HG03565 (cell line): ENCODE data around the gene INTS1.

Experiments
- ATAC-seq: cut with Tn5 transposase; IDR thresholded peaks from one replicate; pipeline ENCODE4 v1.9.1; 2021; ENCODE audit warnings: mild to moderate bottlenecking, moderate library complexity; ENCODE audit not compliant: unreplicated experiment

INTS1 gene

DNA sequence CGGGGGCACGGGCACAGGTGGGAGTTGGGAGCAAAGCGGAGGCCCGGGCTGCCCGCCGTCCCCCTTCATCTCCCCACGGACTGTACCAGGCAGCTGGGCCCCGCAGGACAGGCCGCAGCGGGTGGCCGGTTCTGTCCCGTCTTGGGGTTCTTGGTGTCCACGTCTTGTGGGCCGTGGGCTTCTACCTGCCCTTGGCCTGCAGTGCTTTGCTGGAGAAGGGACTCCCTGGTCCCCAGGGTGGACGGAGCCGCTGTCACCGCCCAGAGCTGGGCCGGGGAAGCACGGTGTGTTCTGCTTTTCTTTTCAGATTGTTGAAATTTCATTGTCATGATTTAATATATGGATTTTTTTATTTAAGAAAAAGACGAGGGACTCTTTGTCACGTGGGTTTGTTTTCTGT lies 38.1 kb upstream of the INTS1 start:
- no peak for ATAC-seq

DNA sequence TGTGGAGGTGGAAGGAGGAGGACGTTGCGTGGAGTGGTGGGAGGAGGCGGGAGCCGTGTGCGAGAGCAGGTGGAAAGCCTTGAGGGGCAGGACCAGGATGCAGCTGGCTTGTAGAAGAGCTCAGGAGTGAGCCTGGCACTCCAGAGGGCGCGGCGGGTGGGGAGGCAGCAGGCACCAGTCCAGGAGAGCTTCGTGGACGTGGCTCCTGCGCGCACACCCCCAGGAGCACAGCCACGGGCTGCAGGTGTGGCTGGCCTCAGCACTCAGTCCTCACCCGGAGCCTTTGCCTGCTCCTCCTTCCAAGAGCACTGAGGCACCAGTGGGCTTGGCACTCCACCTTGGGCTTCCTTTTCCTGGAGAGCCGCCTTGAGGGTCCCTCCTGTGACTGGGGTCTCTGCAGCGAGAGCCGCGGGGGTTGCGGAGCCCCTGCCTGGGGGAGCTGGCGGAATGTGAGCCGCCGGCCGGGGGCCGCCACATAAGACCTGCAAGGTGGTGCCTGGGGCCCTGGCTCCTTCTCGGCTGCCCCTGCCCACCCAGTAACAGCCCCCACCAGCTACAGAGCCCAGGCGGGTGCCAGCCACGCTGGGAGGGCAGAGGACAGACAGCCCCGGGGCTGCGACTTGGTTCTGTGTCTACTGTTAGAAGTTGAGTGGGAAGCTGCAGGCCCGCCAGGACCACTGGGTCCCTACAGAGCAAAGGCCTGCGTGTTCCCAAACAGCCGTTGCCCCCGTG lies 37.4 kb upstream of the INTS1 start:
- no peak for ATAC-seq

DNA sequence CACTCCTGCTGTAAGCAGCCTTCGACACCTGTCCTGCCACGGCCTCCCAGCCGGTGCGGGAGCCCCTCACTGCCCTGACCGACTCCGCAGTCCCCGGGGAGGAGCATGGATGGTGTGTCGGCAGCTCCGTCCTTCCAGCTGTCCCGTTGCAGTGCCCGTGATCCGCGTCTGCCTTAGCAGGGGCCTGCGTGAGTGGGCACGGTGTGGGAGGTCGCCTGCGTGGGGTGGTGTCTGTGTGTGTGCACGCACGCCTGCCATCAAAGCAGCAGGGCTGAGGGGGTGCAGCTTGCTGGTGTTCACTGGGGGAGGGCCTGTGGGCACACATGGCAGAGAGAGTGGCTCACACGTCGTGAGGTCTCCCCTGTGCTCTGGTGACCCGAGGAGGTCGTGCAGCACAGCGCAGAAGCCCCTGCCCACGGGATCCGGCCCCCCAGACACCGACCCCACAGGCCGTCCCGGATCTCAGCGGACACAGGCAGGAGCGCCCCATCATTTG lies 36.6 kb upstream of the INTS1 start:
- ATAC-seq: no peak

DNA sequence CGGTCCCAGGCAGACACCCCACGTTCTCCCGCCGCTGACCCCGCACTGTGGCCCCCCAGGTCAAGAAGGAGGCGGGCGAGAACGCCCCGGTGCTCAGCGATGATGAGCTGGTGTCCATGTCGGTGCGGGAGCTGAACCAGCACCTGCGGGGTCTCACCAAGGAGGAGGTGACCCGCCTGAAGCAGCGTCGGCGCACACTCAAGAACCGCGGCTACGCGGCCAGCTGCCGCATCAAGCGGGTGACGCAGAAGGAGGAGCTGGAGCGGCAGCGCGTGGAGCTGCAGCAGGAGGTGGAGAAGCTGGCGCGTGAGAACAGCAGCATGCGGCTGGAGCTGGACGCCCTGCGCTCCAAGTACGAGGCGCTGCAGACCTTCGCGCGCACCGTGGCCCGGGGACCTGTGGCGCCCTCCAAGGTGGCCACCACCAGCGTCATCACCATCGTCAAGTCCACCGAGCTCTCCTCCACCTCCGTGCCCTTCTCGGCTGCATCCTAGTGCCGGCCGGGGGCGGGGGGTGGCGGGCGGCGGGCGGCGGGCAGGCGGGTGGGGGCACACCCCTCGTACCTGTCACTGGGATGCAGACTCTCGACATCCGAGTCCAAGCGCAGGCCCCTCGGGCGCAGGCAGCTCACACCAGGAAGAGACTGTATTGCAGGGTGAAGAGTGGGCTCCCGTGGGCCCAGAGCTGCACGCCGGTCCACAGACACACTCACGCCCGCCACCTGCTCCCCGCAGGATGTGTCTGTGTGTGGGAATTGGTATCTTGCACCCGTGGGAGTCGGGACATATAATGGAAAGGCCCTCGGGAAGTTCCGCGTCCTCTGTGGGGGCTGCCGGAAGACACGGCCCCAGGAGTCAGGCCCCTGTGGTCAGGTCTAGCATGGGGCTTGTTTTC lies 35.9 kb upstream of the INTS1 start:
- ATAC-seq: no peak

- ATAC-seq: no peak
These were observed 35.1 kb upstream of the INTS1 start for GRCh38 chr7:1539181-1539881.

DNA sequence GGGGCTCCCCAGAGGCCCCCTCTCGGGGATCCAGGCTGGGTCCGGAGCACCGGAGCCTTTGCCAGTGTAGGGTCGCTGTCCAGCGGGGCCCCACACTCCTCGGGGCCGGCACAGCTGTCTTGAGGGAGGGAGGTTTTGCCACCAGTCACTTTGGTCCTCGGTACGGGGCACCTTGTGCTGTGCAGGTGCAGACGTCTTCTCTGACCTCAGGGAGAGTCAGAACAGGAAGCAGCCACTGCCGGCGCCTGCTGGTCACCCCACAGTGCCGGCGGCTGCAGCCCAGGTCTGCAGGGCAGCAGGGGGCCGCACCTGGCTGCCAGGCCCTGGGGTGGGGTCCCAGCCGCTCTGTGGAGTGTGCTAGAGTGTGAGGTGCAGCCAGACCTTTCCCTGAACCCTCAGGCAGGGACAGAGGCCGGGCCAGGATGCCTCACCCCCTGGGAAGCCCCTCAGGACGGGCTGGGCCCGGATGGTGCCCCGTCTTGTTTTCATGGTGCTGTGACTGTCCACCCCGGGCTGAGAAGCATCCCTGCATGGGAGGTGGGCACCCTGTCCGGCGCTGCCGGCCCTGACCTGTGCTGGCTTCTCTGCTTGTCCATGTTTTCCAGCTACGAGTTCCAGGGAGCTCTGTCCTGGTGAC lies 34.5 kb upstream of the INTS1 start:
- ATAC-seq: no peak

DNA sequence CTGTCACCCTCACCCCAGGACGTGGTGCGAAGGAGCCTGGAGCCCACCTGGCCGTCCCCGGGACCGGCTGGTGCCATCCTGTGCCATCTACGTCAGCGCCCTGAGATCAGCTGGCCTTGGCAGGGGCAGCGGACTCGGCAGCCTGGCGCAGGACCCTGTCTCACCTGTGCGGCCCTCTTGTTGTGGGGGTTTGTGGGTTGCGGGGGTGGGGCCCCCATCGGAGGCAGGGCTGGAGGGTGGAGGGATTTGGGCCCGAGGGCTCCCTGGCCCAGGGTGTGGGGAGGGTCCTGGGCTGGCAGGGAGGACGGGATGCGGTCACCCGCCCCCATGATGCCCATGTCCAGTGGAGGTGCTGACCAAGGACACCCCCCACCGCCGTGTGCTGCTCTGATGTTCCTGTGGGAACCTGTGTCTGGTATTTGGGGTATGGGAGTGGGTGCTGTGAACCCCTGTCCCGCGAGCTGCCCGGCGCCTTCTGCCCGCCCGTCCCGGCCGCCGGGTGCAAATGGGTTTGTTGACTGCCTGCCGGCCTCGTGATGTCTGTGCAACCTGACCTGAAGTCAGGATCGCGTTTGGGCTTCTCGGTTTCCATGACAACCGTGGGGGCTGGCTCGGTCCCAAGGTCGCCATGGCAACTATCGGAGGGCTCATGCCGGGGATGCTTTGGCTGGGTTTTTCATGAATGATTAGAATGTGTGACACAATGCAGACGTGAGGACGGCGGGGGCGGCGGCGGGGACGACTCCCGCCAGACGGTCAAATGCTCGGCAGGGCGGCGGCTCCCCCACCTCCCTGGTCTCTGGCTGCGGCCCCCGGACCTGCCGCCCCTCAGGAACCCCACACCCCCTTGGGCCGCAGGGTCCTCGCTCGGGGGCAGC lies 33.6 kb upstream of the INTS1 start:
- ATAC-seq: no peak

DNA sequence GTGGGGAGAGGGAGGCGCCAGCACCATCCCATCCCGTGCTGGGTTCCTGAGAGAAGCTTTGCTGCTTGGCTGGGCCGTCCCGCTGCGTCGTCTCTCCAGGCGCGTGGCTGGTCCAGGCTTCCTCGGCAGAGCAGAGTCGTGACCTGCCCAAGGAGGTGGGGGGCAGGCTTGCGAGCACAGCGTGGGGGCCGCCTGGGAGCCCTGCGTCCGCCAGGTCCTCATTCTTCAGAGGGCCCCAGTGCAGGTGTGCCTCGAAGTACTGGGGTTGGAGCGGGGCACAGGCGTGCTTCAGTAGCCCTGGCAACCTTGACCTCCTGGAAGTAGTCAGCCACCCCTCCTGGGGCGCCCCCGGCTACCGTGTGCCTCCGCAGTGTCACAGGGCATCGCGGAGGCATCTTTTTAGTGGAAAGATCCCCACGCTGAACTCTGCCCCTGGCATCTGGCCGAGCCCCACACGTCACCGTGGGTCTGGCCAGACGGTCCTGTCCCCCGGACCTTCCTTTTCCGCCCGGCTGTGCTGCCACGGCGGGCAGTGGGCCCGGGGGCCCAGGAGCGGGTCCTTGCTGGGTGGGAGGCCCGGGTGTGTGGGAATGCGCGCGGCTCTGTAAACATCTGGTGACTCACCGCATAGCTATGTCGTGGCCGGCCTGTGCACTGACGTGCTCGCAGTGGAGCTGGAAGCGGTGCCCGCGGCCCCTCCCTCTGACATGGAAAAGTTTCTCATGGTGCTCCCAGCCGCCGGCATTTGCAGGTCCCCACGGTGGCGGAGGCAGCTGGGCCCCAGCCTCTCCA lies 32.8 kb upstream of the INTS1 start:
- no peak for ATAC-seq

DNA sequence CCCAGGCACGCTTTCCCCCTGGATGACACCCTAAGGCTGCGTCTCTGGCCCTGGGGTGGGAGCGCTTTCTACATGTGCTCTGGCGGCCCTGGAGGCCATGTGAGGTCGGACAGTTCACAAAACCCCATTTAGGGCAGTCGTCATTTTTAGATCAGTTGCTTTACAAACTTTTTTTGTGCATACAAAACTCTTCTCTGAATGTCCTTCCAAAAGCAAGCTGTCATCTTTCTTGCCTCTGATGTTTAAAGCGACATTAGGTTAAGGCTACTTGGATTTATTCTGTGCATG lies 32.2 kb upstream of the INTS1 start:
- ATAC-seq: no peak

DNA sequence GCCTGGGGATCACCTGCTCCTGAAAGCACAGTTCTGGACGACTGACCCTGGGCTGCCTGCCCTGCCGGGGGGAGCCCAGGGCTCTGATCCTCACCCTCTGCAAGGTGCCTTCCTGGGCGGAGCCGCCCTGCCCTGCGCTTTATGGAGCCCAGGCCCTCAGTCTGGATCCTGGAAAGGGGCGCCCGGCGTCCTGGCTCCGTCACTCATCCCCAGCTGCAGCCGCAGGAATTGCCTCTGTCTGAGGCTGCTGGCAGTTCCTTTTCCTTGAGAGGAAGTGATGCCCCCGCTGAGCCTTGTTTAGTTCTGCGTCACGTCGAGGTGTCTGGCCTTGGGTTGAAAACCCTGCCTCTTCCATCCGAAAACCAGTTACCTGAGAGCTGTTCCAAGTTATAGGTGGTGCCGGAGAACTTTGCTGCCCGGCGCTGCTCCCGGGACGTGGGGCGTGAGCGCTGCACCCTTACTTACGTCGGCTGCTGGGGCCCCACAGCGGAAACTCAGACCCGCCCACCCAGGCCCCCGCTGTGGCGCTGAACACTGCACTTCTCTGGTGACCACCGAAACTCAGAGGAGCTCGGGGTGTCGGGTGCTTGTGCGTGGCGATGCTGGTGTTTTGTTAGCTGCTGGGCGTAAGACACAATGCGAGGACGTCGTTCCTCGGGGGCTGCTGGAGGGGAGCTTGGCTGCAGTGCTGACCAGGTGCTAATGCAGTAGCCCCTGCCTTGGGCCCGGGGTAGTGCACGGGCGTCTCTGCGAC lies 31.7 kb upstream of the INTS1 start:
- no peak for ATAC-seq

GRCh38 chr7:1535100-1535458 lies 30.9 kb upstream of the INTS1 start:
- ATAC-seq: no peak

GRCh38 chr7:1534330-1535099 lies 30.3 kb upstream of the INTS1 start:
- no peak for ATAC-seq

GRCh38 chr7:1533547-1534329 lies 29.5 kb upstream of the INTS1 start:
- no peak for ATAC-seq

DNA sequence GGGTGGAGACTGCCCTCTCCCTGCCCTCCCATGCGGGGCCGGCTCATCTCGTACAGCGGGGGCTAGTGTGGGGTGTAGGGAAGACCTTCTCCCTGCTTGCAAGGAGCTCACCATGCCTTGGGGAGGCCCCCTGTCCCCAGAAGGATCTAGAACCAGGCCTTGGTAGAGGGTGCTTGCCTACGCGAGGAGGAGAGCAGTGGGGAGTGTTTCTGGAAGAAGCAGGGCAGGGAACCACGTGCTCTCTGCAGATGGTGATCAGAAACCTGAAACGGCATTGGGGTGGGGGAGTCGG lies 29.0 kb upstream of the INTS1 start:
- ATAC-seq: no peak

GRCh38 chr7:1532456-1533254 lies 28.5 kb upstream of the INTS1 start:
- ATAC-seq: no peak

DNA sequence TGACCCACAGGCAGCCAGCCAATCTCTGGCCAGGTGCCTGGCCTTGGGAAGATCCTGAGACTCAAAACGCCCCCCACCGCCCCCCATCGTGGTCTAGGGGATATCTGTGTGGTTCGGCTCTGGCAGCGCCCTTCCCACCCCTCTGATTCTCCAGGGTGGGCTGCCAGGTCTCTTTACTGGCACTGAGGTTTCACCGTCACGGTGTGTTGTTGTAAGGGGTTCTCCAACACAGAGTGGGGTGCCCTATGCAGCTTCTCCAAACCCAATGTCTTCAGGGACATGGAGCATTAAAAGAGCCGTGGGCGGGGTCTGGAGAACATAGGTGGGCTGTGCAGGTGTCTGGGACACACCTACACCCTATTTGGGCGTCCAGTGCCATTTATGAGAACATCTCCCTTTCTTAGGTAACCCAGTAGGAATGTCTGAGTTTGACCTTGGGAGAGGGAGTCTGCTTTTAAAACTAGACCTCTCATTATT lies 27.8 kb upstream of the INTS1 start:
- ATAC-seq: no peak
